NK-92 treated with Interleukin-12 subunit alpha and Interleukin-12 subunit beta, amount 100 ng/mL, for 24 hours (cell line): ENCODE measurements around the gene ACAD11.
"Not testable (repeated sequence)": the region's sequence is repeated elsewhere in the genome, so short reads cannot be mapped to it uniquely, and the experiment has no call there.

Experiments used
- DNase-seq: peaks from one replicate; lab custom pipeline; 2025; lab: John Stamatoyannopoulos, UW

The ACAD11 gene

DNA sequence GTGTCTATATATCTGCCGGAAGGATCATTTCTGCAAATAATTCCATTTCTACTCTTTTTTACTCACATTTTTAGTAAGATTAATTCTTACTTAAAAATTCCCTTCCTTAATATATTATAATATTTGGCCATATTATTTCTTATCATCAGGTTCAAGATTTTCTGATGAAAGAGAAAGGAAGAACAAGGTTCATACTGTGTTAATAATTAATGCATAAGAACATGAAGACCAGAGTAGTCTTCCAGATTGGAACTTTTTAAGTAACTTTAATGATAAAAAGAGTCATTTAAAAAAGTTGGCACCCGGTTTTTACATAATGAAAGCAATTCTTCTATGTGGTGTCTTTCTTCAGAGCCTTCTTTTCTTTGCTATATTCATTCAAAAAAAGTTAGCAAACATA is 61.9 kb downstream of the ACAD11 start:
- no peak for DNase-seq

DNA sequence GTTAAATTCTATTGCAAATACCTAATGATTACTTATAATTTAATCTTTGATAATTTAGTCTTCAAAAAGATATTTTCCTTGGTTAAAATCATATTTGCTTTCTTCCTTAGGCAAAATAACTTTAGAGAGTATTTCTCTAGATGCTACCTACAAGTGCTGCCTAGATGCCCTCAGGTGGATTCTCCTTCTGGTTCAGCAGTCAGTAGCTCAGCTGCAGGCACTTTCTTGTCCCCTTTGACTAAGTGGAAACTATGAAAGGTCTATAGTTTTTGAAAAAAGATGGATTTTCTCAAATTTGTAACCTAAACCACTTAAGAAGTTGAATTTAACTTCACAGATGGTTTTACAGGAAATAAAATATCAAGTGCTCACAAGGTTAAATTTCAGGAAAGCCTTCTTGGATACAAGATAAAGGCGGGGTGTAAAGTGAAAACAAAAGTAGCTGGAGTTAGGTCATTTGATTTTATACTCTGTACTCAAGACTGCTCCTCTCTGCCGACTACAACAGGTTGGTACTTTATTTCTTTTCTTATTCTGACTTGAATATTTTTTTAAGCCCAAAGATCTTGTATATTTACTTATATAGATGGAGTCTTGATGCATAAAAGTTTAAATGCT is 62.7 kb downstream of the ACAD11 start, which contains the start of gene ACKR4:
TSS of gene ACKR4 (plus strand) at position 455 of the 618 bp plus-strand sequence. CDS start 3,128 bp downstream, outside the sequence.
- no peak for DNase-seq

DNA sequence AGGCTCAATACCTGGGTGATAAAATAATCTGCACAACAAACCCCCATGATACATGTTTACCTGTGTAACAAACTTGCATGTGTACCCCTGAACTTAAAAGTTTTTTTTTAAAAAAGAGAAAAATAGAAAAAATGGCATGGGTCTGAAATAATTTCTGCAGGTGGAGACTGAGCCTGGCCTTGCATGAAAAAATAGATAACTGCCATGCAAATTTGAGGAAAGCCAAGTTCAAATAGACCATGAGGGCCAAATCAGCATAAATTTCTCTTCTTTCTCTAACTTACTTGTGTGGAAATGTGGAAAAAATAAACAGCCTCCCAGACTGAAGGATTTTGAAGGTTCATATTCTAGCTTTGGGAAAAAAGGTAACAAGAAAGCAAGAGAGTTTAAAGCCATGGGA is 63.3 kb downstream of the ACAD11 start:
- DNase-seq, result no peak

DNA sequence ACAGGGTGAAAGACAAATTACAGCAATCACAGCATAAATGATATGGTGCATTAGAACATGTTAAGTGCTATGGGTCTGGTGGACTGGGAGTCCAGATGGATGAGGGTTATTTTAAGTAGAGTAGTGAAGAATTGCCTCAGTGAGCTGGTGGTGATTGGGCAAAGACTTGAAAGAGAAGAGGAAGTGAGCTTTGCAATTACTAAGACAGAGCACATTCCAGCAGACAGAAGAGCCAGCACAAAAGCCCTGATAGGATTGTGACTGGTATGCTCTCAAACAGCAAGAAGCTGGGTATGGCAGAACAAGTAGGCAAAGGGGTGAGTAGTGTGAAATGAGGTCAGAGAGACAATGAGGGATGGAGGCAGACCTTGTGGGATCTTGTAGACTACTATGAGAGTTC is 64.6 kb downstream of the ACAD11 start:
- no peak for DNase-seq

DNA sequence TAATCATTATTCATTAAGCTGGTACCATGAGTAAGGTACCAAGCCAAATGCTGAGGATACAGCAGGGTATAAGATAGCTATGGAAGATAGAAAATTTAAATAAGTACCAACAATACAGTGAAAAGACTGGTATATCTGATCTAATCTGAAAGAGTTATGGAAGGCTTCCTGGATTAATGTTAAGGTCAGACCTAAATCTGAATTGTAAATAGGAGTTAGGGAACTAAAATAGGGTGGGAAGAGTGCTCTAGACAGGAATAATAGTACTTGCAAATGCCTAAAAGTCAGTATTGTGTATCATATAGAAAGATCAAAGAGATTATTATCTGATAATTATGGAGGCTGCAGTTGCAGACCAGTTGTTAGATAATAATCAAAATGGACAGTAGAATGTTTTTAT is 65.1 kb downstream of the ACAD11 start:
- DNase-seq, result no peak

GRCh38 chr3:132593947-132594323 is 65.7 kb downstream of the ACAD11 start:
- DNase-seq, result no peak

GRCh38 chr3:132593241-132593946 is 66.2 kb downstream of the ACAD11 start:
- DNase-seq, result no peak

GRCh38 chr3:132592216-132592615 is 67.4 kb downstream of the ACAD11 start:
- DNase-seq, result no peak

GRCh38 chr3:132587401-132587800 is 72.2 kb downstream of the ACAD11 start:
- DNase-seq, result no peak

DNA sequence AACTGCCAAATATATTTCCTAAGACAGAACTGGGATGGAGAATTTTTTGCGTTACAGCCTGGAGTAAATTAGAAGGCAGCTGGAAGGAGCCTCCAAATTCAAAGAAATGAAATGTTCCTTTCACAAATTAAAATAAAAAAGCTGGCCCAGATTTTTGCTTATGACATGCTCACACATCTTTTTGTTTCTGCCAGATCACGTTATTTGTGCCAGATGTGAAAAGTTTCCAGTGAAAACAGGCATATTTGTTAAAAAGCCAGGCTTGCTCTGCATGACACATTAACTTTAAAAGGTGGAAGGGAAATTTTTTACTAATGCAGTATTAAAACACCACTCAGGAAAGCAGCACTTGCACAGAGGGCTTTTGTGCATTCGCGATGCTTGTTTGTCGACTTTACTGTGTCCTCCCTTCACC is 85.8 kb downstream of the ACAD11 start:
- DNase-seq, result no peak

DNA sequence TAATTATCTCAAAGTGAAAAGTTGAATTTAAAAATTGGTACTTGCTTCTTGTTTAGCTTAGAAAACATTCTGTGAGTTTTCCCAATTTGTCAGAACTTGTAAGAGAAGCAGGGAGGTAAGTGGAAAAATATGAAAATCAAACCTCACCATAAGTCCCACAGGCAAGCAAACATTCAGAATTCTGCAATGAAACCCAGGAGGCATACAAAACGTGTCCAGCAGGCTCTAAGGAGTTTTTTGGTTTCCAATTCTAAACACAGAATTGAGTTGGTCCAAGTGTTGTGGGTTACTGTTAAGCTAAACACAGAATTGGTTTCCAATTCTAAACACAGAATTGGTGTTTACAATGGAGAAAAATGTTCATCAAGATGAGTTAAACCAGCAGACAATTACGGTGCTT is 89.6 kb downstream of the ACAD11 start:
- DNase-seq, result no peak

DNA sequence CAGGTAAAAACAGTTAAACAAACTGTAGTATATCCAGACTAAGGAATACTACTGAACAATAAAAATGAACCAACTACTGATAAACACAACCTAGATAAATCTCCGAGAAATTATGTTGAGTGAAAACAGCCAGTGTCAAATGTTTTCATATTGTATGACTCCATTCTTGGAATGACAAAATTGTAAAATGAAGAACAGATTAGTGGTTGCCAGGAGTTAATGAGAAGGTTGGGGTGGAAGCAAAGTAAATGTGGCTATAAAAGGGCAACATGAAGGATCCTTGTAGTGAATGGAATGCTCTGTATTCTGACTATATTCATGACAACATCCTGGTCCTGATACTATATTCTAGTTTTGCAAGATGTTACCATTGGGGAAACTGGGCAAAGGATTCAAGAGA is 90.0 kb downstream of the ACAD11 start:
- no peak for DNase-seq

GRCh38 chr3:132569153-132569552 is 90.5 kb downstream of the ACAD11 start:
- no peak for DNase-seq

GRCh38 chr3:132568422-132568821 is 91.2 kb downstream of the ACAD11 start:
- DNase-seq, result no peak

GRCh38 chr3:132564070-132564465 is 95.5 kb downstream of the ACAD11 start:
- DNase-seq, result no peak

- no peak for DNase-seq
These were observed 96.1 kb downstream of the ACAD11 start for GRCh38 chr3:132563420-132564069.

- DNase-seq, result no peak
These were observed 98.6 kb downstream of the ACAD11 start for GRCh38 chr3:132561003-132561402.

GRCh38 chr3:132556508-132557159 is 103.0 kb downstream of the ACAD11 start:
- no peak for DNase-seq

DNA sequence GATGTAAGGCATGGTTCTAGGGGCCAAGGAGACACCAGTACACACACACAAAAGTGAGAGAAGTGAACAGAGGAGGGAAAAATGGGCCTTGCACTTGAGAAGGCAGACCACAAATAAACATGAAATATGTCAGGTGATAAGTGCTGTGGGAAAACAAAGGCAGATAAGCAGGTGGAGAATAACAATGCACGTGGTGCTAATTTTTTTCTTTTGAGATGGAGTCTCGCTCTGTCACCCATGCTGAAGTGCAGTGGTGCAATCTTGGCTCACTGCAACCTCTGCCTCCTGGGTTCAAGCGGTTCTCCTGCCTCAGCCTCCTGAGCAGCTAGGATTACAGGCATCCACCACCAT is 103.6 kb downstream of the ACAD11 start:
- not testable (repeated sequence) for DNase-seq

DNA sequence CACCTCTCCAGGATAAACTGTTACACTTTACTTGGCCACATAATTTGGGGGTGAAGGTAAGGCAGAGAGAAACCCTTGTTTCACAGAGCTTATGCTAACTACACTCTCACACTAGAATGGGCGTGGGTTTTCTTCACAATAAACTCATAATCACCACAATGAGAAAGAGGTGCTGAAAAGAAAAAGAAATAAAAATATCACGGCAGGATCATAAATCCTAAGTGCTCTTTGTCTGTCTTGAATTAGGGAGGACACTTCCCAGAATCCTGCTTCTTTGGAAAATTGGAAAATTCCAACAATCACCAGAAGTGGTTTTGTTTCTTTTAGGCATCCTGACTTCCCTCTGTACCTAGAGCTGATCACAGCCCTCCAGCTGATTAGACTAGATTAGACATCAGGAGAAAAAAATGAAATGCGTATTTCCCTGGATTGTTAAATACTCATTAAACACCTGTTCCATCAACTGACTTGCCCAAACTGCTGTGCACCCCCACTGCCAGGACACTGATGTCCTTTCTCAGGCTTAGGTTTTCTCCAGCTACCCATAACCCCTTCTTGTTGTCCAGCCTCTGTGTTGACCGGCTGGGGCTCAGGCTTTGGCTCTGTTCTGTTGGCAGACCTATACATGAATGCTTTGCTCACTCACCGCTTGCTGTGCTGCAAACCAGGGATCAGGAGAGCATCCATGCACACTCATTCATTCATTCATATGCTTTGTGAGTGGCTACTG is 104.1 kb downstream of the ACAD11 start:
- no peak for DNase-seq

DNA sequence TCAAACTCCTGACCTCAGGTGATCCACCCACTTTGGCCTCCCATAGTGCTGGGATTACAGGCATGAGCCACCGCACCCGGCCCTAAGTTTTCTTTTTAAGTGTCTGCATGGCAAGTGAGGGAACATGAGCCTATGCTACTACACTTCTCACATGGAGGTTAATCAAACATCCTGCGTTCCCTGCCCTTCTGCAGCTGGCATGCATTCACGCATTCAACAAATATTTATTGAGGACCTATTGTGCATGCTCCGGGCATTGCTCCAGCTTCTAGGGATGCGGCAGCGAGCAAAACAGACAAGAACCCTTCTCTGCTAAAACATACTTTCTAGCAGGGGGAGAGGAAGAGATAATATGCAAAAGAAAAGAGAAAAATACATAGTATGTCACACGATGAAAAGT is 105.2 kb downstream of the ACAD11 start:
- no peak for DNase-seq

DNA sequence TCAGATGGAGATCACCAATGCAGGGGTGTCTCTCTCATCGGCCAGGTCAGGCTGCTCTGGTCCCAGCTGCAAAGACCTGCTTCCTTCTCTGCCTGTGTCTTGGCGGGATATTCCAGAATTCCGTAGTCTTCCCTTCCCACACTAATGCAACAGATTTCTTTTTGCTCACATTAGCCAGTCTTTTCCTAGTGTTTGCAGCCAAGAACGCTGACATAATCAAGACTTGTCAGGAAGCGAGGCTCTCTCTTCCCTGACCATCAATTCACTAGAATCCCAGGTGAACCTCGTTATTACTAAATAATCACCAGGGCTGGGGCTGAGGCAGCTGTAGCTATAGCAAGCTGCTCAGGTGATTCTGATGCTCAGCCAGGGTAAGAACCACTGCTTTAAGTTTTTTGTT is 105.8 kb downstream of the ACAD11 start:
- no peak for DNase-seq
